PC-9 (cell line): ENCODE measurements around the gene LGR6.

Source experiments
- EZH2 ChIP-seq: fragments of 200-600 bp; sonication (generic); IDR thresholded peaks from 2 replicates; pipeline ENCODE4 v1.8.0; 2017; ENCODE audit warnings: antibody characterized with exemption, low read depth
- TF ChIP-seq, protein P1 (sequence below): fragments of 200-600 bp; sonication (generic); conservative IDR thresholded peaks from 2 replicates; pipeline ENCODE4 v1.6.1; 2017; ENCODE audit warnings: mixed run types, antibody characterized with exemption, mild to moderate bottlenecking, moderate library complexity

- TF ChIP-seq, protein P1, sequence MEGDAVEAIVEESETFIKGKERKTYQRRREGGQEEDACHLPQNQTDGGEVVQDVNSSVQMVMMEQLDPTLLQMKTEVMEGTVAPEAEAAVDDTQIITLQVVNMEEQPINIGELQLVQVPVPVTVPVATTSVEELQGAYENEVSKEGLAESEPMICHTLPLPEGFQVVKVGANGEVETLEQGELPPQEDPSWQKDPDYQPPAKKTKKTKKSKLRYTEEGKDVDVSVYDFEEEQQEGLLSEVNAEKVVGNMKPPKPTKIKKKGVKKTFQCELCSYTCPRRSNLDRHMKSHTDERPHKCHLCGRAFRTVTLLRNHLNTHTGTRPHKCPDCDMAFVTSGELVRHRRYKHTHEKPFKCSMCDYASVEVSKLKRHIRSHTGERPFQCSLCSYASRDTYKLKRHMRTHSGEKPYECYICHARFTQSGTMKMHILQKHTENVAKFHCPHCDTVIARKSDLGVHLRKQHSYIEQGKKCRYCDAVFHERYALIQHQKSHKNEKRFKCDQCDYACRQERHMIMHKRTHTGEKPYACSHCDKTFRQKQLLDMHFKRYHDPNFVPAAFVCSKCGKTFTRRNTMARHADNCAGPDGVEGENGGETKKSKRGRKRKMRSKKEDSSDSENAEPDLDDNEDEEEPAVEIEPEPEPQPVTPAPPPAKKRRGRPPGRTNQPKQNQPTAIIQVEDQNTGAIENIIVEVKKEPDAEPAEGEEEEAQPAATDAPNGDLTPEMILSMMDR: no peak
- TF ChIP-seq EZH2: no peak
Observed at GRCh38 chr1:202333861-202334260, 140.3 kb downstream of the LGR6 start.
